A549 treated with DMSO at 1 μM for 4 hours (cell line): ENCODE results near the gene ABHD16A. TPM values are rescaled to one million over a fixed set of nuclear protein-coding genes. Genes with fewer than 3 reads are reported as not detected.

Experiments used
- total RNA-seq: library from RNA; stranded (reverse); fragments of 200-300 nt; extraction: Qiagen RNA extraction; gene quantifications from 5 replicates; pipeline ENCODE4 v1.2.3, GENCODE V29; 2022; ENCODE audit warnings: low read depth

Gene ABHD16A
- 16.1 to 20.1 TPM (median 17.9 TPM) in 5 replicates for total RNA-seq

GRCh38 chr6:31702819-31703716 lies at the start of gene ABHD16A:
TSS of gene ABHD16A (minus strand) at chr6:31703324. CDS start at chr6:31703281, 43 bp downstream.

DNA sequence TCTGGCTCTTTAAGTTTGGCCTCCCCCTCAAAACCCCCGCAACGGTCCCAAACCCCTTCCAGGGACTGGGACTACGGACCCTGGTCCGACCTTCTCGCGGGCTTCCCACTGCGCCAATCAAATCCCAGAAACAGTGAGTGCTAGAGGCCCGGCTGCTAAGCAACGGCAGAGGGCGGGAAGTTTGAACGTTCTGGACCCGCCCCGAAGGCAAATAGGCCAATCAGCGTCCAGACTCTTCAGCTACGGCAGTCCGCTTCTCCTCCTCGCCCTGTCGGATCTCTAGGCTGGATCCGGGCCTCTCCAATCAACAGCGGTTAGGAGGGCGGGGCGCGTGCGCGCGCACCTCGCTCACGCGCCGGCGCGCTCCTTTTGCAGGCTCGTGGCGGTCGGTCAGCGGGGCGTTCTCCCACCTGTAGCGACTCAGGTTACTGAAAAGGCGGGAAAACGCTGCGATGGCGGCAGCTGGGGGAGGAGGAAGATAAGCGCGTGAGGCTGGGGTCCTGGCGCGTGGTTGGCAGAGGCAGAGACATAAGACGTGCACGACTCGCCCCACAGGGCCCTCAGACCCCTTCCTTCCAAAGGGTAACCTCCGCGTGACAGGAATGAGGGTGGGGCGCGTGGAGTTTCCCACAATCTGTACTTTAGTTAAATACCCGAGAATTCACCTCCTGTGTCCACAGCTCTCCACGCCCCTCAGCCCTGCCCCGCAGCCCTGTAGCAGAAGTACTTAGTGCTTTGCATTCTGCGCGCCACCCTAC lies 36.7 kb upstream of the ABHD16A start, which contains the start of gene MSH5:
TSS of gene MSH5 (plus strand) at position 367 of the 758 bp plus-strand sequence. CDS start 462 bp downstream, outside the sequence.

GRCh38 chr6:31736021-31736767 lies 33.1 kb upstream of the ABHD16A start, which contains the start of gene CLIC1:
TSS of gene CLIC1 (minus strand) at chr6:31736530. CDS start at chr6:31736300, 230 bp downstream.

GRCh38 chr6:31728767-31729514 lies 25.8 kb upstream of the ABHD16A start, which contains the start of gene DDAH2:
TSS of gene DDAH2 (minus strand) at chr6:31729299. CDS start at chr6:31729161, 138 bp downstream.

GRCh38 chr6:31723245-31723979 lies 20.3 kb upstream of the ABHD16A start, which contains the start of gene MPIG6B:
TSS of gene MPIG6B (plus strand) at chr6:31723373. CDS start at chr6:31723384, 11 bp downstream.

GRCh38 chr6:31721351-31722020 lies 18.4 kb upstream of the ABHD16A start, which contains the start of gene LY6G6C:
TSS of gene LY6G6C (minus strand) at chr6:31721746. CDS start at chr6:31721679, 67 bp downstream.

DNA sequence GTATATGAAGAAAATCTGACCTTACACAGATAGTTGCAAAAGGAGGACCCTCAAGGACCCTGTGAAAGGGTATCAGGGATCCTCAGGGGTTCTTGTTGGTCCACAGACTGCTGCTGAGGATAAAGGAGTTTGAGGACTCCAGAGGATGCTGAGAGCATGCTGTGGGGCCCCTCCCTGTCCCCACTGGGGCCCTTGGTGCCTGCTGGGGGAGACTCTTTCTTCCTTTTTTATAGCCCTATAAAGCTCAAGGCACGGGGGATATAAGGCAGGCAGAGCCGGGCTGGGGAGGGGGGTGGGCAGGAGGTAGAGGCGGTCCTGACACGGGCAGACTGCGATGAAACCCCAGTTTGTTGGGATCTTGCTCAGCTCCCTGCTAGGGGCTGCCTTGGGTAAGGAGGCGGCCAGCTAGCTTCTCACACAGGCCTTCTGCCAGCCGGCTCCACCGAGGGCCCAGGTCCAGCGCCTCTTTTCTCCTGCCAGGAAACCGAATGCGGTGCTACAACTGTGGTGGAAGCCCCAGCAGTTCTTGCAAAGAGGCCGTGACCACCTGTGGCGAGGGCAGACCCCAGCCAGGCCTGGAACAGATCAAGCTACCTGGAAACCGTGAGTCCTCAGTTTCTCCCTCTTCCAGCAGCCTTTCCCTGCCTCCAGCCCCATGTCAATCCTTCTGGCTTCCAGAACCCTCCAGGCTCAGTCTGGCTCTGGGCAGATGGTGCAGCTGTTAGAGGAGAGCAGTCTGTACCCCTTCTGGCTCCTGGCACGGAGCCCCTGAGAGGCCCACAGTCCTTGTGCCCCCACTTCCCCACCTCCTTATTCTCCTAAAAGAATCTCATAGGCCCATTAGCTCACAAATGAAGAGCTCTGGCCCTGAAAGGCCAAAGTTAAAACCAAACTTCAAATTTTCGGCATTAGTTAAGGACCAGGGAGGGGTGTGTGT lies 12.2 kb upstream of the ABHD16A start, which contains the start of gene LY6G6D:
TSS of gene LY6G6D (plus strand) at position 327 of the 937 bp plus-strand sequence. CDS start at position 335, 8 bp downstream.

DNA sequence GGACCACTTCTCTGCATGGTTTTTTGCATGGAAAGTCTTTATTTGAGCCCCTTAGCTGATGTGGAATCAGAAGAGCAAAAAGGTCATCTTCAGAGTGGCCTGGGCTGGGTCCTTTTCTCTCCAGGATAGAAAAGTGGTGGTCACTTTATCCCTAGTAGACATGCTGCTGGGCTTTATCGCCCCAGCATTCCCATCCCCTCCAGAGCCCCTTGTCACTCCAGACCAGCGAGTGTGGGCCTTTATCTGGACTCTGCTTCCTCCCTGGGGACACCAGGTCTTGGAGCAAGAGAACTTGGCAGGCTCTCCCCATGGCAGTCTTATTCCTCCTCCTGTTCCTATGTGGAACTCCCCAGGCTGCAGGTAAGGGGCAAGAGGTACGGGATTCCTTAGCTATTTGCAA lies 3.5 kb upstream of the ABHD16A start, which contains the start of gene LY6G6F:
TSS of gene LY6G6F (plus strand) at position 268 of the 400 bp plus-strand sequence. CDS start at position 309, 41 bp downstream.

GRCh38 chr6:31680226-31681134 lies 22.6 kb downstream of the ABHD16A start, which contains the start of gene LY6G5C:
TSS of gene LY6G5C (minus strand) at chr6:31681067. CDS start at chr6:31680373, 694 bp downstream.

GRCh38 chr6:31669676-31670075 lies 33.4 kb downstream of the ABHD16A start, which contains the start of gene LY6G5B:
TSS of gene LY6G5B (plus strand) at chr6:31669976. CDS start at chr6:31670951, 975 bp downstream.

GRCh38 chr6:31665501-31666336 lies 37.4 kb downstream of the ABHD16A start, which contains the start of gene CSNK2B:
TSS of gene CSNK2B (plus strand) at chr6:31666080. CDS start at chr6:31666832, 752 bp downstream.

DNA sequence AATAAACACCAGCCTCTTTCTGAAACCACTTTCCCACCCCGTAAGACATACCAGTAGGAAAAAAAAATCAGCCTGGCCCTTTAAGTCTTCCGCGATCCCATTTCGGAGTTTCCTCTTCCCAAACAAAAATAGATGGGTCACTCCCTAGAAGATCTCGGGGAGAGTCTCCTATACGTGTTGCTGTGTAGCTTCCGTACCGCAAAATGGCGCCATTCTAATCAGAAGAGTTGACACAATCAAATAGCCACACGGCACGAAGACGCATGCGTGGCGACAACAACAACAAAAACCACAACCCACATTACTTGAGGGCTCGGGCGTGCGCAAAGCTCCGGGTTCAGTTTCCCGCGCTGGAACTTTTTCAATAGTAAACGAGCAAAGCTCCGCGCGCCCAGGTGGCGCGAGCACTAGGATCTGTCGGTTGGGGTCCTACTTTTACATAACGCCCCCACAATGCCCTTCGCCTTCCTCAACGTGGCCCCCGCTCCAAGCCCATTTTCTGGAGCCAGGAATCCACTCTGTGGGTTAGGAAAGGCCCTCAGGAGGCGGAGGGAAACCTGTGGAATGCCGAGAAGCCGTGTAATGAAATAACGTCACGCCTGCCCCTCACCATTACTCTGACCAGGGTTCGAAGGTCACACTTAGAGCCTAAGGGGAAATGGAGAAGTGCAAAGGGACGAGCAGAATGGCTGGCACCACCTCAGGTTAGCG lies 38.2 kb downstream of the ABHD16A start, which contains the start of gene GPANK1:
TSS of gene GPANK1 (minus strand) at position 208 of the 711 bp plus-strand sequence. CDS start 519 bp downstream, outside the sequence.

GRCh38 chr6:31660381-31661261 lies 42.5 kb downstream of the ABHD16A start, which contains the start of gene C6orf47:
TSS of gene C6orf47 (minus strand) at chr6:31660778. CDS start at chr6:31659947, 831 bp downstream.

